NCI-H524 (cell line): ENCODE results near the gene GBF1.
A peak's percentile ranks its signal among the peaks of the same experiment; 100 is the strongest.

Experiments
- DNase-seq, 2 experiments: peaks; one replicate each; lab custom pipeline; 2025; lab: John Stamatoyannopoulos, UW

Gene GBF1

DNA sequence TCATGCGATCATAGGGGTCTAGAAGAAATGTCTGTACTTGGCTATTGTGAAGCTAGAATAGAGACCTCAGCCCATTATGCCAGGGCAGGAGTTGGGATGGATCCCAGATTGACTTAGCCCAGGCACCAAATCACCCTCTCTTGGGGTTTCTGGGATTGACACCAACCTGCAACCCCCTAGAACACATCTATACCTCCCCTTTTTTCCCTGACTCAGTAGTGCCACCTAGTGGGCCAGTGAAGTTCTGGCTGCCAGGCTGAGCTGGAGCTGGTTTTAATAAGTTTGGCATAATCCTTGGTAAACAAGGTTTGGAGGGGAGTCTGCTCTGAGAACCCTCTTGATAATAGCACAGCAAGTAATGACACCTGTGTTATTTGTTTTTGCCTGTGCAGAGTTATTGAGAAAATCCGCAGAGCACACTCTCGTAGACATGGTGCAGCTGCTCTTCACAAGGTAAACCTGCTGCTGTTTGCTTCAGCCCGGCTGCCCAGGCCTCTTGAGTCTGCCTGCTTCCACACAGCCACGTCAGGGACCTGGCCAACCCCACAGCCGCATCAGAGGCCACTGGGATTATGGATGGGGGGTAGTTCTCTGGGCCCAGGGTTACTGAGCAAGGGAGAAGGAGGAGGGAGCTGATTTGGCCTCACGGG lies 106.9 kb downstream of the GBF1 start:
- peak; percentile 14 to 17 for DNase-seq

DNA sequence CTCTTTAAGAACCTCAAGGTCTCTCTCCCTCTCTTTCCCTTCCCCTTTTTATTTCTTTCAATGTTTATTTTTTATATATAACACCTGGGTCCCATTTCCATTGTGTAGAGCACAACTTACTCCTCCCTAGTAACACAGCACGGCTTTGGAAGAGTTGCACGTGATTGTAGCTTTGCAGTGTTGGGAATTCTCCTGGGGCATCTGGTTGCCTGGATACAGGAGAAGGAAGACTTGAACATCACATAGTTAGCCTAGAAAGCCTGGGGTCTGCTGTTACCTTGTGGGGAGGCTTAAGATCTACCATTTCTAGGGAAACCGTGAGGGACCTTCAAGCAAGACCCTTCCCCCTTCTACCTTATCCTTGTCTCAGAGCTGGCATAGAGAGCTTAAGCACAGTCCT lies 109.1 kb downstream of the GBF1 start:
- DNase-seq: no peak

DNA sequence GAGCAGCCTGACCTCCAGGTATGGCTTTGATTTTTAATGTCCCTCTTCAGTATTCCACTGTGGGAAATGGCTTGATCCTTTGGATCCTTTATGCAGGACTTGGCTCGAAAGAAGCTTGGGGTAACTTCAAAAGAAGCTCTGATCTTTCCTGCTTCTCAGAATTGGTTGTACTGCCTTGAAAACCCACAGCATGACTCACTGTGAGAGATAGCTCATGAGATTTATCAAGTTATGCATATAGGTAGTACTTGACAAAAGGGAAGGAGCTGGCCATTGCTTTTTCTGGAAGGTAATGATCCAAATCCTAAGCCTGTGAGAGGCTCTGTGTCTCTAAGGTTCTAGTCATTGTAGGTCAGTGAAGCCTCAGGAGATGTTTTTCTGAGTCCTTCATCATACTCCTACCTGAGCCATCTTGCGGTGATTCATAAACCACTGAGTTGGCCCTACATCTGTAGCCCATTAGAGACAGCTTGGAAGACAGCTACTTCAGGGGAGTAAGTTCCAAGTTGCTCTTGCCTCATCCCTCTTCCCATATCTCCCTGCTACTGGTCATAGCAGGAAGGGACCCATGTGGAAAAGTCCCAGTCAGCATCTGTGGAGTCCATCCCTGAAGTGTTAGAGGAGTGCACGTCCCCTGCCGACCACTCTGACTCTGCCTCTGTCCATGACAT lies 113.5 kb downstream of the GBF1 start:
- no peak for DNase-seq

DNA sequence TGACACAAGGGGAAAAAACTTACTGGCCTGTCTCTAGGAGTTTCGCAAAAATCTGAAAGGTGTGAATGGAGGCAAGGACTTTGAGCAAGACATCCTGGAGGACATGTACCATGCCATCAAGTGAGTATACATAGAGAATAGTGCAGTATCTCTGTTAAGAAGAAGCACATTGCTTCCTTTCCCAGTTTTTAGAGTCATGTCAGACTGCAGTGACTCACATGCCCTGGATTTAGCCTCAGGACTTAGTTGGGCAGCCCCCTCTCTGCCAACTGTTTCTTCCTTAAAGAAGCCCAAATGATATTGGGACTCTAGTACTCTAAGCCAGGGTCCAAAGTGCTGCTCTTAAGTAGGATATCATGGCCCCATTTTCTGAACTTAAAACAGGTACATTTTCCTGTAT lies 122.1 kb downstream of the GBF1 start:
- DNase-seq: no peak

DNA sequence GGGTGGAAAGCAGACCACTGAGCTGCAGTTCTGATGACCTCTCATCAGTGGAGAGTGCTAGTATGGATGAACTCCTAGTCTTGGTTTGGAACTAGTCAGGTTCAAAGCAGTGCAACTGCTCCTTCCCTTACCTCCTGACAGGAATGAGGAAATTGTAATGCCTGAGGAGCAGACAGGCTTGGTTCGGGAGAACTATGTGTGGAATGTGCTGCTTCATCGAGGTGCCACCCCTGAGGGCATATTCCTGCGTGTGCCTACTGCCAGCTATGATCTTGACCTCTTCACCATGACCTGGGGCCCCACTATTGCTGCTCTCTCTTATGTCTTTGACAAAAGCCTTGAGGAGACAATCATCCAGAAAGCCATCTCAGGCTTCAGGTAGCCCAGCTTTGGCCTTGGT lies 122.7 kb downstream of the GBF1 start:
- DNase-seq: no peak

DNA sequence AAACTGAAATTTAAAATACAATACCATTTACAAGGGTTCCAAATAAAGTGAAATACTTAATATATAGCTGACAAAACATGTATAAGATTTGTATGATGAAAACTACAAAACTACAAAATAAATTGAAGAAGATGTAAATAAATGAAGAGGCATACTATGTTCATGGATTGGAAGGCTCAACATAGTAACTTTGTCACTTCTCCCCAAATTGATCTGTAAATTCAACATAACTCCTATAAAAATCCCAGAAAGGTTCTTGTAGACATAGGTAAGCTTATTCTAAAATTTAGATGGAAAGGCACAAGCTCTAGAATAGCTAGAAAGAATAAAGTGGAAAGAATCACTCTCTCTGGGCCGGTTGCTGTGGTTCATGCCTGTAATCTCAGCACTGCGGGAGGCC lies 126.0 kb downstream of the GBF1 start:
- no peak for DNase-seq

DNA sequence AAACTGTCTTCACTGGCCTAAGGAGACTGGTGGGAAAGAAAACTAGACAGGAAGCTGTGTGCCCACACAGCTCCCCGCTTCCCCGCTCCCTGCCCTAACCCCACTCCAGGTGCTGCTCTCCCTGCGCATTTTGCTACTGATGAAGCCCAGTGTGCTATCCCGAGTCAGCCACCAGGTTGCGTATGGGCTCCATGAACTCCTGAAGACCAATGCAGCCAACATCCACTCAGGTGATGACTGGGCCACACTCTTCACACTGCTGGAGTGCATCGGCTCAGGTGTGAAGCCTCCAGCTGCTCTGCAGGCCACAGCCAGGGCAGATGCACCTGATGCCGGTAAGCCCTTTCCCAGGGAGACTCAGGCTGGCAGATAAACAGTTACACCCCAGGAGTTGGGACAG lies 129.9 kb downstream of the GBF1 start:
- DNase-seq: peak in 1 of 2 experiments; percentile 9

DNA sequence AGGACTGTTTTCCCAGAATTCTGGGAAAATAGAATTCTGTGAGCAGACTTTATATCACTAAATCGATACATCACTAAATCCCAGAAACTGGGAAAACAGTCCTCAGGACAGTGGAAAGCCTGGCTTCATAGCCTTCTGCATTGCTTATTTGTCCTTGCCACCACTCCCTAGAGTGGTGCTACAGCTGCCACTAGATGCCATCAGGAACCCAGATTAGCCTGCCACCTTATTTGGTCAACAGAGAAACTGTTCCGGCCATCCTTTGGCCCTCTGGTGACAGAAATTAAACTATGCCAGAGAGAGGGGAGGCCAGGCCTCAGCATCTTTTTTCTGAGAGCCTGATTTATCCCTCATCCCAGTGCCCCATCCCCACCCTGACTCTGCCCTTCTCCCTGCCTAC lies 130.5 kb downstream of the GBF1 start:
- DNase-seq: no peak

DNA sequence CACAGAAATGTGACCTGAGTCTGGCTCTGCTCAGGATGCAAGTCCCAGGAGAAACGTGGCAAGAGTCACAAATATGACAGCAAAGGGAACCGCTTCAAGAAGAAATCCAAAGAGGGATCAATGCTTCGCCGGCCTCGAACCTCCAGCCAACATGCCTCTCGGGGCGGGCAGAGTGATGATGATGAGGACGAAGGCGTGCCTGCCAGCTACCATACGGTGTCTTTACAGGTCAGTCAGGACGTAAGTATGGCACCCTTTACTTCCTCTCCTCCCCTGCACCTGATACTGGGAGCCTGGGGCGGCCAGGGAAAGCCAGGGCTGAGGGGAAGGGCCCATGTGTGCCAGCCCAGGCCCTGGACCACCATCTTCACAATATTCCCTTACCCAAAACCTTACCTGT lies 131.6 kb downstream of the GBF1 start:
- no peak for DNase-seq

DNA sequence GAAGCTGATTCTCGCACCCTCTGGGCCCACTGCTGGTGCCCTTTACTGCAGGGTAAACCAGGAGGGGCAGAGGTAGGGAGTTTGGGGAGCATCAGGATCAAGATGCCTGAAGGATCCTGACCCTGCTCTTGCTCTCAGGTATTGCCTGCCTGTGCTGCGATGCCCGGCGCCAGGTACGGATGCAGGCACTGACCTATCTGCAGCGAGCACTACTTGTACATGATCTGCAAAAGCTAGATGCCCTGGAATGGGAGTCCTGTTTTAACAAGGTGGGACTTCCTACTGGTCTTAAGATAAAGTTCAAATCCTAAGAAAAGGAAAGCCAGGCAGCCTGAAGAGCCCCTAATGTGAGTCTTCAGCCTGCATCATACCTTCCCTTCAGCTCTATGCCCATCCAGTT lies 134.1 kb downstream of the GBF1 start:
- no peak for DNase-seq

DNA sequence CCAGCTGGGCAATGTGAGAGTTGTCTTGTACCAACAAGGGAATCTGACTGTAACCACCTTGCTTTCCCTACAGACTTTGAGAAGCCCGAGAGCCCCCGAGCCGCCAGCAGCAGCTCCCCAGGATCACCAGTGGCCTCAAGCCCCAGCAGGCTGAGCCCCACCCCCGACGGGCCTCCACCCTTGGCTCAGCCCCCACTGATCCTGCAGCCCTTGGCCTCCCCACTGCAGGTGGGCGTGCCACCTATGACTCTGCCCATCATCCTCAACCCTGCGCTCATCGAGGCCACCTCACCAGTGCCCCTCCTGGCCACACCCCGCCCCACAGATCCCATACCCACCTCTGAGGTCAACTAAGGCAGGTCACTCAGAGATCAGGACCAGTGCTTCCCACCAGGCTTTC lies 136.7 kb downstream of the GBF1 start:
- DNase-seq: no peak

DNA sequence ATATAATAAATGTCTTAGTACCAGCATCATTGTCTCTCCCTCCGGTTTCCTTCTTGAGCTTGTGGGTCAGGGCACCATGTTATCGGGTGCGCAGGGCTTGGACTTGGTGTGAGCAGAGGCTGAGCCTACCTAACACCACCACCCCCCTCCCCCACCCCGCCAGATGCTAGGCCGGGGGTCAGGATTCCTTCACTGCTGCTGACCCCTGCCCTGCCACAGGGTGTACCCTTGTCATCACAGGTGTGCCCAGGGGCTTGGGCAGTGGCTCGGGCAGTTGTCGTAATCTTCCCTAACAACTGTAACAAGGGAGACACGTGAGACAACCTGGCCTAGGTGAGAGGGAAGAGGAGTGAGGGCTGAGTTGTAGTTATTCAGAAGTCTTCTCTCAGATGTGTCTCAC lies 137.5 kb downstream of the GBF1 start:
- DNase-seq: no peak

DNA sequence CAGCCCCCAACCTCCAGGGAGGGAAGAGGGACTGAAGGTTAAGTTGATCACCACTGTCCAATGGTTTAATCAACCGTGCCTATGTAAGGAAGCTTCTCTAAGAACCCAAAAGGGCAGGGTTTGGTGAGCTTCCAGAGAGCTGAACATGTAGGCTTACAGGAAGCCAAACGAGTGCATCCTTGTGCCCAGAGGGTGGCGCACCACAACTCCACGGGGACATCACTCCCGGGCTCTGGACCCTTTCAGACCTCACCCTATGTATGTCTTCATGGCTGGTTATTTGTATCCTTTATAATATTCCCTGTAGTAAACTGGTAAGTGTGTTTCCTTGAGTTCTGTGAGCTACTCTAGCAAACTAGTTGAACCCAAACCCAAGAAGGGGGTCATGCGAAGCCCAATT lies 138.7 kb downstream of the GBF1 start:
- no peak for DNase-seq

DNA sequence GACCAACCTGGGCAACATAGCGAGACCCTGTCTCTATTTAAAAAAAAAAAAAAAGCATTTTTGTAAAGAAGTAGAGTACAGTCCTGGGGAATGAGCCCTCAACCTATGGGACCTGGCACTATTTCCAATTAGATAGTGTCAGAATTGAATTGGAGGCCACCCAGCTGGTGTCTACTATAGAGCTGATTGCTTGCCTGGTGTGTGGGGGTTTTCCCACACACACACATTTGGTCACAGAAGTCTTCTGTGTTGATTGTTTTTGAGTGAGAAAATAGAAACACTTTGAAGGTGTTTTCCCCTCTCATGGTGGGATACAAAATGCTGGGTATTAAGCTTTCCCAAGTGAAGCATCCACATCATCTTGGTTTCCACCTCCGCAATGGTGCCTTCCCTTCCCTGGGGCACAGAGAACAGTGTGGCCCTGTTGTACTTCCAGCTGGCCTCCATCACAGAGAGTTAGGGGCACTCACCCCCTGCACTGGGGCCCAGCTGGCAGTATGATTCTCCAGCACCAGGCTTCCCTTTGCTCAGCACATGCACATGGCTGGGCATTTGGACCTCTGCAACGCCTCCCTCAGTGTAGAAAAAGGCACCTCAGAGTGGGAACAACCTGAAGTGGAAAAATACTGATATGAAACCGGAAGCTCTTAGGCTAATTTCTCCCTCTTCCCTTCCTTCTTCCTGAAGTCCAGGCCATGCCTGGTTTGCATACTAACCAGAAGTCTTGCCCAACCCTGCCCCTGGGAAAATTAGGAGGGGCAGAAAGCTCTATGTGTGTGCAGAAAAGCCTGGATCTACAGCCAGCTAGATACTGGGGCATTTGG lies 139.5 kb downstream of the GBF1 start:
- no peak for DNase-seq

DNA sequence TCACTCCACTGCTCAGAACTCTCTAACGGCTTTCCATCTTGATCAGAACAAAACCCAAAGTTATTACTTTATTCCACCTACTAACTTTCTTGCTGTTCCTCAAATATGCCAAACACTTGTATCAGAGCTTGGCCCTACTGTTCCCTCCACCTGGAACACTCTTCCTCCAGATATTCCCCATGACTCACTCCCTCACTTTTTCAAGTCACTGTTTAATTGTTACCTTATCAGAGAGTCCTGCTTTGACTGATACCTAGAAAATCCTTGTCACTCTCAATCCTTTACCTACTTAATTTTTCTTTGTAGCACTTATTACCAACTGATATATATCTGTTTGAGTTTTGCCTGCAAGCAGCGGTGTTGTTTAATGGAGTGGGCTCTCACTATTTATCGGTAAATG lies 144.6 kb downstream of the GBF1 start:
- DNase-seq: no peak

DNA sequence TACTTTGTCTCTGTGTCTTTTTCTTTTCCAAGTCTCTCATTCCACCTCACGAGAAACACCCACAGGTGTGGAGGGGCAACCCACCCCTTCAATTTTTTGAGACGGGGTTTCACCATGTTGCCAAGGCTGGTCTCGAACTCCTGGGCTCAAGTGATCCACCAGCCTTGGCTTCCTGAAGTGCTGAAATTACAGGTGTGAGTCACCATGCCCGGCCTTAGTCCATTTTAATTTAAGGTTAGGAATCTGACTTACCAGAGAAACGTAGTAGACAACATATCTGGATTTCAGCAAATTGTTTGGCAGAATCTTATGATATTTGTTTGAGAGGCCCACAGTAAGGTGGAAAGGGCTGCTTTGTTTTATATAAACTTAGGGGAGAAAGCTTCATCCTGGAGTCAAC lies 147.0 kb downstream of the GBF1 start:
- DNase-seq: no peak

DNA sequence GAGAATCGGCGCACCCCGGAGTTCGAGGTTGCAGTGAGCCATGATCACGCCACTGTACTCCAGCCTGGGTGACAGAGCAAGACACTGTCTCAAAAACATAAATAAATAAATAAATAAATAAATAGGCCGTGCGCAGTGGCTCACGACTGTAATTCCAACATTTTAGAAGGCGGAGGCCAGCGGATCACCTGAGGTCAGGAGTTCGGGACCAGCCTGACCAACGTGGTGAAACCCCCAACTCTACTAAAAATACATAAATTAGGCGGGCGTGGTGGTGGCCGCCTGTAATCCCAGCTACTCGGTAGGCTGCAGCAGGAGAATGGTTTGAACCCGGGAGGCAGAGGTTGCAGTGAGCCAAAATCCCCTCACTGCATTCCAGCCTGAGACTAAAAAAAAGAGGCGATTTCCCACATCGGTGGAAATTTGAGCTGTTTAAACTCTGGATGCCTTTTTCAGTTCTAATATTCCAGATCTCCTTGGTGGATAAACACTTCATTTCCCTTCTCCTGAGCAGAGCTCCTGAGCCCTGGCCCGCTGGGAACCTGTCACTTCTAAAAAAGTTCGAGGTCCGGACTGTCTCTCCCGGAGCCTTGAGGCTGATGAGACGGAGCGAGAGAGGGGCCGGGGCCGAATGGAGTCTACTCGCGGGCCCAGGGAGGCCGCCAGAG lies 148.2 kb downstream of the GBF1 start:
- no peak for DNase-seq

DNA sequence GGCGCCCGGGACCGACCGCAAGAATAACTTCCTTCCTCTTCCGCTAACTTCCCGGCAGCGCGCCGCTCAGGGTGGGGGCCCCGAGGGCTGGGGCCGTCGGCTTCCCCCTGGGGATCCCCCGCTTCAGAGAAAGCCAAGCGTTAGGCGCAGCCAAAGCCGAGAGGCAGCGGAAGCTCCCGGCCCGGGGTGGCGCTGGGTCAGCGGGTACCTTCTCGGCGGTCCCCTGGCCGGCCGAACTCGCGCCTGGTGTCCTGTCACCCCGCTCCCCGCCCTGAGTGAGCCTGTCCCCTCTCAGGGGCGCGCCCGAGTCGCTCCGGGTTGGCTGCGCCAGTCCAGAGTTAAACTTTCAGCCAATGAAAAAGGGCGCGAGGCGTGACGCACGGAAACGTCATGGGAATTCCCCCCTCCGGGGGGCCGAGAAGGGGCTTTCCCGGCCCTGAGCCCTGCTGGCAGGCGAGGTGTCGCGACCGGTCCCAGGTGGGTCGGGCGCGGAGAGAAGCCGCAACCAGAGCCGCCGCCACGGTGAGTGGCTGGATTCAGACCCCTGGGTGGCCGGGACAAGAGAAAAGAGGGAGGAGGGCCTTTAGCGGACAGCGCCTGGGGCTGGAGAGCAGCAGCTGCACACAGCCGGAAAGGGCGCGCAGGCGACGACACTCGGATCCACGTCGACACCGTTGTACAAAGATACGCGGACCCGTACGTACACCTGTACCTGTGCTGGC lies 148.9 kb downstream of the GBF1 start:
- peak in 1 of 2 experiments; percentile 44 for DNase-seq

DNA sequence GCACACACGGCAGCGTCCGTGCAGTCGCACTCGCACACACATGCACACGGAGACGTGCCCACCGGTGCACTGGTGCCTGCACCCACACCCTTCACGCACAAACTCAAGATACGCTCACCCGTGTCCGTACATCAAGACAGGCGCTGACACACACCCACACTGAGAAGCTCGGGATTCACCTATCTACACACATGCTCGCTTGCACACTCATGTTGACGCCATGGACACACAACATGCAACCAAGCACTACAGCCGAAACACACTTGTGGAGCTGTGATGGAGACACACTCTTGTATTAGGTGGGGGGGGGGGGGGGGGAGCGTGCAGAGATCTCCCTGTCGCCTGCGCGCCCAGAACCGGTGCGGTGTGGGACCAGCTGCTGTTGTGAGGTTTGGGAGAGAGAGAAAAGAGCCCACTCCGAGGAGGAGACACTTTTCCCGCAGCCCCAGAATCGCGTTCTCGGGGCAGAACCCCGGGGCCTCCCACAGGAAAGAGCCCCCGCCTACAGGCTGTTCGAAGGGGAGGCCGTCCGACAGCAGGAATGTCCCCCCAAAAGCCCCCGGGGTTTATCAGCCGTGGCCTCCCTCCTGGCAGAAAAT lies 149.6 kb downstream of the GBF1 start:
- DNase-seq: no peak

DNA sequence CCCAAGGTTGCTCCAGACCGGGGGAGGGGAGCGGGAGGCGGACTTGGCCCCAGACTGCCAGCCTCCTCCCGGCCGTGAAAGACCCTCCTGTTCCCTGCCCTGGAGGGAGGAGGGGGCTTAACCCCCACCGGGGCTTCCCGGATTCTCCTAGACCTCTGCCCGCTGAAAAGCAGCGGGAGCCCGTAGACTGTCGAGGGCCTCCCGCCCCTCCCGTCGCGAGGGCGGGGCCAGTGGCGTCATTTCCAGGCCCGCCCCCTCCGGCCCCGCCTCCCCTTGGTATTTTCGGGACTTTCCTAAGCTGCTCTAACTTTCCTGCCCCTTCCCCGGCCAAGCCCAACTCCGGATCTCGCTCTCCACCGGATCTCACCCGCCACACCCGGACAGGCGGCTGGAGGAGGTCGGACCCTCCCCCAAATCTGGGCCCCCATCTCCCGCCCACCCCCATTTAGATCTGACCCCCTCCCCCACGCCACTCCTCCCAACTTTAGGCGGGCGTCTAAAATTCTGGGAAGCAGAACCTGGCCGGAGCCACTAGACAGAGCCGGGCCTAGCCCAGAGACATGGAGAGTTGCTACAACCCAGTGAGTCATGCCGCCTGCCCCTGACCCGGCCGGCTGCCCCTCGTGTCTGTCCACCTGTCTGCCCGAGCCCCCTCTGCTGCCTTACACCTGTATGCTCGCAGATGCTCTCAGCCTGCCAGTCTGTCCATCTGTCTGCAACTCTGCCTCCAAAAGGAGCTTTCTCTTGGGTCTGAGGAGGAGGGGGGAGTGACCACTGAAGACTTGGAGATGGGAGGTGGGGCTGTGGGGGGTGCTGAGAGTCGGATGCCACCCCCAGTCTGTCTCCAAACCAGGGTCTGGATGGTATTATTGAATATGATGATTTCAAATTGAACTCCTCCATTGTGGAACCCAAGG lies 150.3 kb downstream of the GBF1 start, which contains the start of gene NFKB2:
NFKB2 (plus strand) TSS at position 306 of the 917 bp plus-strand sequence; CDS start at position 561, 255 bp downstream.
- peak in 1 of 2 experiments; percentile 36 for DNase-seq
